ENCODE data around the gene PTPRM.

The PTPRM gene

DNA sequence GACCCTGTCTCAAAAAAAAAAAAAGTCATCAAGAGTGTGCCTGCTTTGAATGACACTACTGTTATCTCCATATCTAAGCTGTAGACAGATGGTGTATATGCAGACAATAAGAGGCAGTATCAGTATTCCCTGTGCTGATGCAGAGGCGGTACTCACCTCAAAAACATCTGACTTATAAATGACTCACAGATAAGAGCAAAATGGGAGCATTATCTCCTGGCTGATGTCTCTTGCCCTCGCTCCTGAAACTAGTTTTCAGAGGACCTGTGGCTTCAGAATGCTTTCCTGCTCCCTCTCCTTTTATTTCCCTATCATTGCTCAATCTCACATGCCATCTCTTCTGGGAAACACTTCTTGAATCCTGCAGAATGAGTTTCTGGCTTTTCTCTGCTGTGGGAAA lies 289.6 kb downstream of the PTPRM start:
- no peak for DNase-seq (ENCODE audit: low read depth)

GRCh38 chr18:7857562-7857961 lies 290.4 kb downstream of the PTPRM start:
- DNase-seq (ENCODE audit: low read depth): no peak

DNA sequence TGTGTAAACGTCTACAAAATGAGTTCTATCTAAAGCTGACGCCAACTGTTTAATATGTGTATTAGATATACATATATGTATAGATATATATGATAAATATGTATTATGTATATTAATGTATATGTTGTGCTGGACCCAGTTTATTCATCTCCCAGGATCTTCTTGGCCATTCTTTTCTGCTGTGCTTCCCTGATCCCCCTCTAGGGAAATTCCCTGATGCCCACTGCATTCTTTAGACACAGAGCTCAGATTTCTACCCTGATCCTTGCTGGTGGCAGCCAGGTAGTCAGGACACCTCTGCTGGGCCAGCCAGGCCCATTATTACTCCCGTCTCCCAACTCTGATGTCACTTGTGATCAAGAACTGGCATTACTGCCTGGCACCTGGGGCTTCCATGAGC lies 292.0 kb downstream of the PTPRM start:
- no peak for DNase-seq (ENCODE audit: low read depth)

DNA sequence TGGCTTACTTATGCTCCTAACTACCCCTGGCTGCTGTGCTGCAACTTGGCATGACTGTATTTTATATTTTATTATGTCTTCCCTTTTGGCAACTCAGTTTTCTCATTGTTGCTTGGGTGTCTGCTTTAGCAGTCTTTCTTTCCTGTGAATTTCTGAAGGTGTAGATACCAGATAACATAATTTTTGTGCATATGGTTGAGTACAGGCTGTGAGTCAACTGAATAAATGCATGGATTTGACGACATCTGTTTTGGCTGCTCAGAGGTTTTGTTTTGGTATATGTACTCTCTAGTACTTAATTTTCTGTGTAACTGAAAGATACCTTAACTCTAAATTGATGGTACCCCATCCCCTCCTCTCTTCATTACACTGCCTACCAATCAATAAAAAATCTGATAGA lies 303.1 kb downstream of the PTPRM start:
- DNase-seq (ENCODE audit: low read depth): no peak

- no peak for DNase-seq (ENCODE audit: low read depth)
Measured at GRCh38 chr18:7870855-7871254, 303.7 kb downstream of the PTPRM start.

DNA sequence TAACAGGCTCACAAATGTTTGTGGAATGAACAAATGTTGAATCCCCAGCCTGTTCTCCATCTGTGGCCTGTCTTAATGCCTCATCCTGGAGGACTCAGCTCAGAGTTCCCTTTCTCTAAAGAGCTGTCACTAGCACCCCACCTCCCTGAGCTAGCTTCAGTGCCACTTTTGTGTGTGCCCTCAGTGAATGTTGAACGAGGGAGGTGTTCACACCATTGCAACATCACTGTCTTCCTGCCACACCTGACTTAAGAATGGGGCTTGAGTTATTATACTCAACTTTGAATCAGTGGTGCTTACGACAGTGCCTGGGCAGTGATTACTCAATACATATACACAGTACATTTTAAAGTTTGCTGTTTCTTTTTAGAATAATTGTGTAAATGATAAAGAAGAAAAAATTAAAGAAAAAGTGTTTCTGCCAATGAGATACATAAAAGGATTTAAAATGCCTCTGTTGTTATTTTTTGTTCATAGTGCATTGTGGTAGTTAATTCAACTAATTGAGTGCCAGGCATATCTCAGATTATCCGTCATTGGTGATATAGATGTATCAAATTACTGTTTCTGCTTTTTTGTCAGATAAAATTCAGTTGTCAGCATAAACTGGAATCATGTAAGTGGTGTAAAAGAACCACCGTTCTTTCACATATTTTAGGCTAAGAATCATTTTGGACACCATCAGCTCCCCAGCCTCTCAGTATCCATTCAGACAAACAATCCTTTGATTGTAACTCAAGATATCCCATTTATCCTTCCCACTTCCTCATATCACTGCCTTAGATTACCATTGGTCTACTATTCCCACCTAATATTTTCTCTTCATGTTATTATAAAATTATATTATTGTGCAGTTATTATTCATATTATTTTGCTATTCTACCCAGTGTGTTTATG lies 304.7 kb downstream of the PTPRM start:
- no peak for DNase-seq (ENCODE audit: low read depth)

DNA sequence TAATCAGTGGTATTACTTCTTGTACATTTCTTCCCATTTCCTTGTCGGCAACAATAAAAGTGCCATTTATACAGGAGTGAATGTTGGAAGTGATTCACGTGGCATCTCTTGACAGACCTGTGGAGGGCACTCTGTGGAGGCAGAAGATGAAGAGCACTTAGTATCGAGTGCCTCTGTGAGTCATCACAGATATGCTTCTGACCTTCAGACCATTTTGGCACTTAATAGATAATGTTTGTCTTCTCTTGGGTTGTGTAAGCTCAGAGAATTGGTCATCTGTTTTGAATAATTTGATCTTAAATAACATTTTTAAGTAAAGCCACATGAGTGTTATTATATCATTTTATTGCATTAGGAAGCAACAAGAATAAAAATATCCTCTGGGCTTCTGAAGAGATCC lies 305.5 kb downstream of the PTPRM start:
- no peak for DNase-seq (ENCODE audit: low read depth)

DNA sequence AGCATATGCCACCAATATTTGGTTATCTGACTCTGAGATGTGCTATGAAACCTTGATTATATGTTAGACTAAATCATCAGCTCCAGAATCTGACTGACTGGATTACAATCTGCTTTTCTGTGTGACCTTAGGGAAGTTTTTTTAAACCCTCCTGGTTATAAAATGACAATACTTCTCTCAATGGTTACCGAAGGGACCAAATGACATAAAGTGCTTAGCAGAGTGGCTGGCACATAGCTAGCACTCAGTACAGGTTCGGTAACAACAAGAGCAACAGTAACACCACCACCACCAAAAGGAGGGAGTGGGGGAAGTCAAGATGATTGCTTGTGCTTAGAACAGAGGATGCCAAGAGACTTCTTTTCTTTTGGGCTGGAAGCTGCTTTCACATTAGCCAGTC lies 306.2 kb downstream of the PTPRM start:
- no peak for DNase-seq (ENCODE audit: low read depth)

GRCh38 chr18:7876354-7877104 lies 309.4 kb downstream of the PTPRM start:
- no peak for DNase-seq (ENCODE audit: low read depth)

GRCh38 chr18:7877609-7878008 lies 310.5 kb downstream of the PTPRM start:
- no peak for DNase-seq (ENCODE audit: low read depth)

DNA sequence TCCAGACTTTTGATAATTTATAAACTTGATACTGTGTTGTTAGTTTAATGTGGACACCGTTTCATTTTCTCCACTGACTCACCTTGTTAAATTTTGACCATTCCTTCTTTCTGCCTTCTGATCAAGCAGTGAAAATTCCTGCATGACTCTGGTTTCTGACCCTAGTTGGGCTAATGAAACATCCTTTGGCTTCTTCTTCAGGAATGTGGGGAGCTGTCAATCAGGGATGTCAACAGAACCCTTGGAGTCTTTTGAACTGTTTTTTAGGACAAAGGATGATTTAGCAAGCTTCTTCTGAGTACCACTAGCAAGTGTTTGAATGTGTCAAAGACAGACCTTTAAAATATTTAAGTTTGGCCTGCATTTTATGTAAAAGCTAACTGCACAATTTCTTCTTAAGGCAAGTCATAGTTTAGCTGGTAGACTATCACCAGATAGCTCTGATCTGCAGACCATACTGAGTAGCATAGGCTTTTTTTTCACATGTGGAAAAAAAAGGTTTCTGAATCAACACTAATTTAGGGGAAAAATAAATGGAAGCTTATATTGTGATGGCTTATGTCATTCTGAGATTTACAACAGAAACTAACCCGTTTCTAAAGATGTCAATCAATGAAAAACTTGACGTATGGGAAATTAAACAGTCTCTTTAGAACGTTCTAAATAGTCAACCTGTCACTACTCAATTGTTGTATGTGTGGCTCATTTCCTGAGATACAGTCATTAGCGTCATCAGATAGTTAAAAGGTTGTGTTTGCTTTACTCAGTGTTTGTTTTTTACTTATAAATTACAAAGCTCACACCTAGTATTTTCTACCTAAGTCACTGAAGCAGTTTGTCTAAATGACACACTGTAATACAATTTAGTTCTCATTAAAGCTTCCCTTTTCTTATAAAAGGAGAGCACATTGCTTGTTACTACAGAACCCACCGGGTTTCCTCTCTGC lies 311.4 kb downstream of the PTPRM start:
- no peak for DNase-seq (ENCODE audit: low read depth)

DNA sequence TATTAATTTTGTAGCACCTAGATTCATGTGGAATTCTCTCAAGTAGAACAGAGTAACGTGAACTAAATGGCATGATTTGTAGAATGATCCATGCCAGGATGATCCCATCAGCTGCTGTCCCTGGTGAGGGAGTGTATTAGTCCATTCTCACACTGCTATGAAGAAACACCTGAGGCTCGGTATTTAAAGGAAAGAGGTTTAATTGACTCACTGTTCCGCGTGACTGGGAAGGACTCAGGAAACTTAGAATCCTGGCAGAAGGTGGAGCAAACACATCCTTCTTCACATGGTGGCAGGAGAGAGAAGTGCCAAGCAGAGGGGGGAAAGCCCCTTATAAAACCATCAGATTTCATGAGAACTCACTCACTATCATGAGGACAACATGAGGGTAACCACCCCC lies 312.6 kb downstream of the PTPRM start:
- DNase-seq (ENCODE audit: low read depth): no peak

GRCh38 chr18:7885865-7886264 lies 318.7 kb downstream of the PTPRM start:
- no peak for DNase-seq (ENCODE audit: low read depth)

DNA sequence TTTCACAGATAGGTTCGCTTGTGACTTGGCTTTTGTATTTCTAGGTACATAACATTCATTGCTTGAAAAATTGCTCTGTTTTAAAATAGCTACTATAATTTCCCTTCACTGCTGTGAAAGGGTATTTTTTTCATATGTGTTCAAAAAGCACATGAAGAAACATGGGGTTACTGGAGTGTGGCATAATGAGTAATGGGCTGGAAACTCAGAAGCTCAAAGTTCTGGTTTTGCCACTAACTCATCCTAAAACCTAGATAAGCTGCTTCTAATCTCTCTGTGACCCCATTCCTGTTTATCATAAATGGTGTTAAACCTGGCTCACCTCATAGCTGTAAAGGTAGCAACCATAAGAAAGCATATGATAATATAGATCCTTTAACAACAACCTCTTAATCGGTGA lies 319.3 kb downstream of the PTPRM start:
- DNase-seq (ENCODE audit: low read depth): no peak

- DNase-seq (ENCODE audit: low read depth): no peak
Measured at GRCh38 chr18:7889515-7889914, 322.4 kb downstream of the PTPRM start.

DNA sequence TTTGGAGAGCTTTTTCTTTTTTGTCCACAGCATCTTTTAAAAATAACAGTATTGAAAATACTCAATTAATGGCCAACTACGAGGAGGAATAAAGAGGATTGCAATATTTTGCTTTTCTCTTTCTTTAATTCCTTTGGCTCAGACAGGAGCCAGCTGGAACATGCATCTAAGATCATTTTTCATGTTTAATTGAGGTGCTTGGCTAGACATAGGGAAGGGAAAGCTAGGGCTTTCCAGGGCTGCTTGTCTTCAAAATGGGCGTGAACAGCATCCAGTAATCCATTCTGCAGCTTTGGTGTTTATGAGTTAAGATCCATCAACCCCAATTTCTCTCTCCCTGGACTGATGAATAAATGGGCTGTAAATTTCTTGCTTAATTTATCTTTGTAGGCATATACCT lies 323.0 kb downstream of the PTPRM start:
- DNase-seq (ENCODE audit: low read depth): no peak

DNA sequence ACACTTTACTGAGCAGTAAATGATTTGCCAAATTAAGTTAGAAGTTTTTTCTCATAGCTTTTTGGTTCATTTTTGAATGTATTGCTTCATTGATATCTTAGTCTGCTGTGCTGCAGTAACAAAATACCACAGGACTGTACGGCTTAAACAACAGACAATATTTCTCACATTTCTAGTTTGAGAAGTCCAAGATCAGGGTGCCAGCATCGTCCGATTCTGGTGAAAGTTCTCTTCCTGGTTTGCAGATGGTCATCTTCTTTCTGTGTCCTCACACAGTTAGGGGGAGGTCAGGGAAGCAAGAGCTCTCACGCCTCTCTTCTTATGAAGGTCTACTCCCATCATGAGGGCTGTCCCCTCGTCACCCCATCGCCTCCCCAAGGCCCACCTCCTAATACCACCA lies 325.4 kb downstream of the PTPRM start:
- DNase-seq (ENCODE audit: low read depth): no peak

GRCh38 chr18:7894592-7894991 lies 327.5 kb downstream of the PTPRM start:
- DNase-seq (ENCODE audit: low read depth): no peak

- no peak for DNase-seq (ENCODE audit: low read depth)
Measured at GRCh38 chr18:7895346-7895745, 328.2 kb downstream of the PTPRM start.

DNA sequence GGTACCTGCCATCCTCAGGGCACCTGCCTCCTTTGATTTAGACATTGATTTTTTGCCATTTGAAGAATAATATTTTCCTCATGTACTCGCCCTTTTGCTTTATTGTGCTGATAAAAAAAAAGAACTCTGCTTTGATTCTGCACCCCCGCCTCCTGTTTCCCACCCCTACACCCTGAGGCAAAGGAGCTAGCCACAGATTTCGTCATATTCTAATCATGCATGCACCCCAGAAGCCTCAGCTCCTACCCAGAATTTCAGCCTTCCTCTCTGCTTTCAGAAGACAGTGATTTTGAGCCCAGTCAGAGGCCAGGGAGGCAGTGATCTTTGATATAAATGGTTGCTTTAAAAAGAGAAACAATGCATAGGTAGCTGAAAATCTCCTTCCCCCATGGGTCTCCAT lies 329.0 kb downstream of the PTPRM start:
- no peak for DNase-seq (ENCODE audit: low read depth)

DNA sequence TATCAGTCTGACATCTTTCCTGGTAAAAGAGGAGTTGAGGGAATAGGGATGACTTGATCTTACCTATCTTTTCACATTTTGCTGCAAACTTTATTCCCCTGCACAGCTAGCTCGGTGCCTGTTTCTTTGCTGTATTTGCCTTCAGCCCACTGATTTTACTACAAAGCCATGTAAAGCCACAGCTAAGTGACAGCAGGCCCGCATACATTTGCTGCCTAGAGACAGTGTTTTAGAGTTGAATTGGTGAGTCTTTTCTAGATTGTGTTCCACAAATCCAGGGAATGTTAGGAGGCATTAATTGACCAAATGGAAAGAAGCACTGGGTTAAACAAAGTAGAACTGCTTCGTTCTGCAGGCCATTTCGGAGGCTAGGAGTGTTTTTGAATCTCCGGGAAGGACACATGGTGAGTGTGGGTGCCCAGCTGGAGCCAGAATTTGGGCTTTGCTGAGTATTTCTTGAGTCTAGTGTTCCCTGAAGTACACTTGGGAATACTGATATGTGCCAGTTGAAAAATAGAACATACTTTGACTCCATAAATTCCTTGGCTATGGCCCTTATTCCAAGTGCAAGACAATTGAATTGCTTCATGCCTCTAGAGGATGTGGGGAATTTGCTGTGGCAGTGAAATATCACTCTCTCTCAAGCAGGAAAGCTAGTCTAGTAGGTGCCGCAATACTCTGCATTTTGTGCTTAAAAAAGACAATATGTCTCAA lies 329.8 kb downstream of the PTPRM start:
- DNase-seq (ENCODE audit: low read depth): no peak

DNA sequence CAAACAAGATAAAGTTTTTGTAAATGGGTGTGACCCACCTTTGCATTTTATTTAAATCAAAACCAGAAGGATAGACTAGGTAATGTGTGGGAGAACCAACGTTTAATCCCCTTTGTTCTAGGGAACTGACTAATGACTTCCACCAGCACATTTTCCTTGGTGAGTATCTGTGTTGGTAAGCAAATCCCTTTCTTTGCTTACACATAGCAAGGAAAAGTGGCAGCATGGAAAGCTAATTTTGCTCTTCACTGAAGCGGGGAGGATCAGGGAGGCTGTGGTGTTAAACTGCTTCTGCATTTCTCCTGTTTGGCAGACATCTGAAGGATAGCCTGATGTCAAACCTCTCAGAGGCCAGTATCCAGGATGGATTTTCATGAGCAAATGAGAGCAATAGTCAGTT lies 331.1 kb downstream of the PTPRM start:
- DNase-seq (ENCODE audit: low read depth): no peak
